ENCODE measurements around the gene NEGR1.

Gene NEGR1

DNA sequence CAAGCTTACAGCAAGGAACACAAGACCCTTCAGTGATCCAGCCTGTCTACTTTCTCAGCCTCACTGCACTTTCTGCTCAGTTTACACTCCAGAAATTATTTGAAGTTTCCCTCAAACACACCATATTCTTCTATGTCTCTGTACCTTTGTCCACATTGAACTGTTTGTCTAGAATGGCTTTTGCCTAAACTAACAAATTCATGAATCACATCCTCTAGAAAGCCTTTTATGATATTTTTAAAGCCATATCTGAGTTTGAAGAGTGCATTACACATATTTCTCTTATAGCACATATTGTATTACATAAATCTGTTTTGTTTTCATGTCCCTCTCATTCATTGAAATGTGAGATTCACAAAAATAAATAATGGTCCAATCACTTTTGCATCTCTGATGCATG, 755.5 kb downstream of the NEGR1 start:
- no peak for DNase-seq

- no peak for DNase-seq
Measured at GRCh38 chr1:71522721-71523120, 759.6 kb downstream of the NEGR1 start.

- peak; percentile 38 to 71 for DNase-seq
Measured at GRCh38 chr1:71521655-71522264, 760.6 kb downstream of the NEGR1 start.

GRCh38 chr1:71511505-71511904, 770.8 kb downstream of the NEGR1 start:
- DNase-seq, result no peak

GRCh38 chr1:71510725-71511124, 771.6 kb downstream of the NEGR1 start:
- no peak for DNase-seq

- no peak for DNase-seq
Measured at GRCh38 chr1:71509051-71509595, 773.2 kb downstream of the NEGR1 start.

- DNase-seq, result no peak
Measured at GRCh38 chr1:71502006-71502405, 780.3 kb downstream of the NEGR1 start.

DNA sequence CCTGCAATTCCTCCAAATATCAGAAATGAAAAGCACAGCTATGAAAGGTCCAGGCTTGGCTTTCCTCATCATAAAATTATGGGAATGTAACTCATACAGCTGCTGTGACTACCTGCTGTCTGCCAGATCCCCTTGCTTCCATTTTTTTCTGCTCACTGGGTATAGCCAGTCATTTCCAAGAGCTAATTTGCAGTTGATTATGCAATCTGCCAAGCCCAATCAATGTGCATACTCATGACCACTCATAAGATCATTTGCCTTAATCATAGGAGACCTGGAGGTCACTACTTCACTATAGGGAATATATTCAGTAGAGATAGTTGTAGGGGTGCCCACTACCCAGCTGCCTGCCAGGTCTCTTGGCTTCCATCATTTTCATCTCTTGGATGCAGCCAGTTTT, 783.8 kb downstream of the NEGR1 start:
- no peak for DNase-seq

DNA sequence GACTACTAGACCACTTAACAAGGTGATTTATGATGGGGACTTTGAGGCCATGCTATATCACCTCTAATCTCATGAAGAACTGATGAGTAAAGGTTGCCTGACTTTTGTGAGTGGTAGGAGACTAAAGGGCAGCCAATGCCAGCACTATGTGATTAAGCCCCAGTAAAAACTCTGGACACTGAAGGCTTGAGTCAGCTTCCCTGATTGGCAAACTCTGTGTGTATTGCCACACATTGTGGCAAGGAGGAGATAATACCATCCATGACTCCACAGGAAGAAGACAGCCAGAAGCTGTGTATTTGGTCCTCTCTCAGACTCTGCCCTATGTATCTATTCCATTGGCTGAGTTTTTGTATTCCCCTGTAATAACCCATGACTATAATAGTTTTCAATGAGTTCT, 788.2 kb downstream of the NEGR1 start:
- DNase-seq, result peak; percentile 74 to 75

- DNase-seq, result no peak
Measured at GRCh38 chr1:71492298-71493041, 789.9 kb downstream of the NEGR1 start.

DNA sequence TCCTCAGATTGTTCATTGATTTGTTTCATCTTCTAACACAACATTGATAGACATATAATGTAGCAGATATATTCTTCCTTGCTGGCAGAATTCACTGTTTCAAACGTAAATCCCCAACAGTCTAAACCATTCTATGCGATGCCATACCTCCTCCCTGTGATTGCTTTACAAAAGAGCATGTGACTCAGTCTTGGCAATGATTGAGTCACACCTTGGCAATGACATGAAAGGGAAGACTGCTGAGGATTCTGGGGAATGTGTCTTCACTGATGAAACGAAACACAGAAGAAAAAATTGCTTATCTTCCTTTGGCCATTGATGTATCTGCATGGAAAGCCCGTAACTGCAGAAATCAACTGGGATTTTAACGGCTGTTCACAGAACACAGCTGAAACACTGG, 791.9 kb downstream of the NEGR1 start:
- no peak for DNase-seq

GRCh38 chr1:71488555-71489252, 793.6 kb downstream of the NEGR1 start:
- DNase-seq, result no peak

DNA sequence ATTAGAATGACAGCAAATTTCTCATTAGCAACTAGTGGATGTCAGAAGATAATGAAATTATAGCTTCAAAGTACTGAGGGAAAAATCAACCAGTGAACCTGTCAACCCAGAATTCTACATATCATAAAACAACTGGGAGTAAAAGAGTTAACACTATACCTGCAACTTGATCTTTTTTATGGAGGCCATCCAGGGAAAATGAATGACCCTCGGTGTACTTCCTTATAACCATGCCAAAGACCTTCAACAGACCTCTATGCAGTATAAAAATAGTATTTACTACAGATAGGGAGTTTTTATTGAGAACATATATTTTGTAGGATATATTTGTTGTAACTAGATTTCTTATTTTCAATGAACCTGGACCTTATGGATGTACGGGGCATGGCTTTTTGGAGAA, 809.0 kb downstream of the NEGR1 start:
- no peak for DNase-seq

GRCh38 chr1:71465093-71465492, 817.2 kb downstream of the NEGR1 start:
- DNase-seq, result no peak

GRCh38 chr1:71464016-71464415, 818.3 kb downstream of the NEGR1 start:
- no peak for DNase-seq

DNA sequence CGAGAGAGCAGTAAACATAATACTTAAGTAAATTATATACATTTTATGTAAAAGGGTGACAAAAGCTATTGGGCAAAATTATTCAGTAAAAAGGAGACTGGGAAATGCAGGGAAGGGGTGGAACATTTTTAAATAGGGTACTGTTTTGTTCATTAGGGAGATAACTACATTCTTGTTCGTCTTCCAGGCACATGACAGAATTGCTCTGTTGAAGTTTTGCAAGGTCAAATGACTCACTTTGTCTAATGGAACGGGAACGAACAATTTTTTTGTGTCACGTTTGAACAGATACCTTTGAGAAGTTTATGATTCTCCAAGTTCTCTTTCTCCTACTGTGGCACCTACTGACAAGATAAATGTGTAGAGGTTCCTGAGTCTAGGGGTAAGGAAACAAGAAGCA, 819.2 kb downstream of the NEGR1 start:
- DNase-seq, result no peak

DNA sequence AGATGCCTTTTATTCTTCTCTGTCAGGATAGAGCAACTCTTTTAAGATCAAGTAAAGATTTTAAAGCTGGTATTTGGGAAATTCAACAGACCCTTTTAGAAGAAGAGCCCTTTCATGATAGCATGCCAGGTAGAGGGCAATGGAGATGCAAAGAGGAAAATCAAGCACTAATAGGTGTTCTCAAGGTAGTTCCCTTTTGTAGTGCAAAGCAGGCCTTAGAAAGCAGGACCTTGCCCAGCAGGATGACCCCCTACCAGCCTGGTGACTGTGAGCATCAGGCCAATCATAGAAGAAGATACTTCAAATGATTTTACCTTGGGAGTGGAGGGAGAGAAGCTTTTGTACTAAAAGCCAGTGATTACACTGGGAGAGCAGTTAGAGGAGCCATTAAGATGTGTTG, 820.1 kb downstream of the NEGR1 start:
- no peak for DNase-seq

DNA sequence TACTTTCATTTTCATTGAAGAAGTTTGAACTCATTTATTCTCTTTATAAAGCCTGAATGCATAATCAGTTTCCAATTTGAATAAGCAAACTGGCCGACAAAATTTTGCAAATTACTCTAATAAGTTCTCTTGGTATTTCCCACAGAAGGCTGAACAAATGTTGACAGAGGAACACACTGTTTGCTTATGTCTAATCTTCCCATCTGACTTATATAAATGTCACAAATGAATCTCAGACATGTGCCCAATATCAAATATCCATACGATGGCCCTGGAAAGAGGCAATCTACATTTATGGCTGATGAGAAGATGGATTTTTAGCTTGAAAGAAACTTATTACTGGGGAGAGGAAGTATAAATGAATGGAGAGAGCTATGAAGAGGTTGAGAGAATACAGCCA, 820.9 kb downstream of the NEGR1 start:
- DNase-seq, result no peak

DNA sequence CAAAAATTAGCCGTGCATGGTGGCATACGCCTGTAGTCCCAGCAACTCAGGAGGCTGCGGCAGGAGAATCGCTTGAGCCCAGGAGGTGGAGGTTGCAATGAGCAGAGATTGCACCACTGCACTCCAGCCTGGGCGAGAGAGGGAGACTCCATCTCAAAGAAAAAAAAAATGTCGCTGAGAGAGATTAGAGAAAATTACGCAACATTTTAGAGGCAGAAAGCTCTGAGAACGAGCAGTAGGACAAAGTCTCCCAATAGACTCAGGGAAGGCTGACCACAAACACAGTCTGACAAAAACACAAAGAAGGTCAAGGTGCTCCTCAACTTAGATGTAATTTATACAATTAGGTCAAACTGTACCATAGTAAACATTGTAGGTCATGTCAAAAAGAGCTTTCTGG, 833.9 kb downstream of the NEGR1 start:
- DNase-seq, result no peak

- no peak for DNase-seq
Measured at GRCh38 chr1:71438626-71439025, 843.7 kb downstream of the NEGR1 start.

- no peak for DNase-seq
Measured at GRCh38 chr1:71435951-71436350, 846.4 kb downstream of the NEGR1 start.

- DNase-seq, result no peak
Measured at GRCh38 chr1:71434240-71434639, 848.1 kb downstream of the NEGR1 start.

- no peak for DNase-seq
Measured at GRCh38 chr1:71428029-71428428, 854.3 kb downstream of the NEGR1 start.

DNA sequence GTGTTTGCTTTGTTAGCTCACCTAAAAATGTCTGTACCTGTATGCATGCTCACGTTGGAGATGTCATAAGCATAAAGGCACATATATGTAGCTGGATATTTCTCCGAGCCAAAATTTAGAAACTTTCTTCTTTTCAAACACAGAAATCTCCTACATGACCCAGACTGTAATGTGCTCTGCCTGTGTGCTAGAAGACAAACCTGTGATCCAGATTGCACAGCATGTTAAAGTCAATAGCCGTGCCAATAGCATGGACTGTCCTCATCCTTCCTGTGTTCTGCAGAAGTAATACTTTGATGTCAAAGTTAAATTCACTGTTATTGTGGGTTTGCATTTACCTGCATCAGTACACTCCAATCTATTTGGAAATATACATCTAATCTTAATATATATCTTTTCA, 855.3 kb downstream of the NEGR1 start:
- no peak for DNase-seq

All from AML-193 (cell line).